ENCODE measurements around the gene NUDCD3.
"Not testable (repeated sequence)": the region's sequence is repeated elsewhere in the genome, so short reads cannot be mapped to it uniquely, and the experiment has no call there.

Gene NUDCD3

GRCh38 chr7:44447874-44448425, 42.5 kb downstream of the NUDCD3 start:
- DNase-seq (ENCODE audit: low read depth in 2 of 2), result no peak

- no peak for DNase-seq (ENCODE audit: low read depth in 2 of 2)
Observed at GRCh38 chr7:44445986-44446671, 44.3 kb downstream of the NUDCD3 start.

GRCh38 chr7:44441079-44441478, 49.4 kb downstream of the NUDCD3 start:
- no peak for DNase-seq (ENCODE audit: low read depth in 2 of 2)

- no peak for DNase-seq (ENCODE audit: low read depth in 2 of 2)
Observed at GRCh38 chr7:44440577-44441078, 49.8 kb downstream of the NUDCD3 start.

GRCh38 chr7:44439926-44440325, 50.5 kb downstream of the NUDCD3 start:
- no peak for DNase-seq (ENCODE audit: low read depth in 2 of 2)

GRCh38 chr7:44438816-44439215, 51.6 kb downstream of the NUDCD3 start:
- no peak for DNase-seq (ENCODE audit: low read depth in 2 of 2)

GRCh38 chr7:44434201-44434600, 56.3 kb downstream of the NUDCD3 start:
- no peak for DNase-seq (ENCODE audit: low read depth in 2 of 2)

- DNase-seq (ENCODE audit: low read depth in 2 of 2), result no peak
Observed at GRCh38 chr7:44433255-44434022, 57.0 kb downstream of the NUDCD3 start.

GRCh38 chr7:44432381-44432977, 58.0 kb downstream of the NUDCD3 start:
- DNase-seq (ENCODE audit: low read depth in 2 of 2), result no peak

- no peak for DNase-seq (ENCODE audit: low read depth in 2 of 2)
Observed at GRCh38 chr7:44431091-44431608, 59.3 kb downstream of the NUDCD3 start.

- no peak for DNase-seq (ENCODE audit: low read depth in 2 of 2)
Observed at GRCh38 chr7:44430054-44430453, 60.4 kb downstream of the NUDCD3 start.

- DNase-seq (ENCODE audit: low read depth in 2 of 2), result not testable (repeated sequence)
Observed at GRCh38 chr7:44424762-44425161, 65.7 kb downstream of the NUDCD3 start.

GRCh38 chr7:44416941-44417340, 73.5 kb downstream of the NUDCD3 start:
- no peak for DNase-seq (ENCODE audit: low read depth in 2 of 2)

GRCh38 chr7:44415510-44415909, 74.9 kb downstream of the NUDCD3 start:
- no peak for DNase-seq (ENCODE audit: low read depth in 2 of 2)

- DNase-seq (ENCODE audit: low read depth in 2 of 2), result peak in 1 of 2 experiments; percentile 4
Observed at GRCh38 chr7:44415047-44415446, 75.4 kb downstream of the NUDCD3 start.

GRCh38 chr7:44411306-44411705, 79.2 kb downstream of the NUDCD3 start:
- no peak for DNase-seq (ENCODE audit: low read depth in 2 of 2)

- DNase-seq (ENCODE audit: low read depth in 2 of 2), result no peak
Observed at GRCh38 chr7:44408596-44408995, 81.9 kb downstream of the NUDCD3 start.

GRCh38 chr7:44403775-44404174, 86.7 kb downstream of the NUDCD3 start:
- DNase-seq (ENCODE audit: low read depth in 2 of 2), result no peak

- no peak for DNase-seq (ENCODE audit: low read depth in 2 of 2)
Observed at GRCh38 chr7:44403176-44403759, 87.2 kb downstream of the NUDCD3 start.

- DNase-seq (ENCODE audit: low read depth in 2 of 2), result no peak
Observed at GRCh38 chr7:44402401-44403060, 87.9 kb downstream of the NUDCD3 start.

GRCh38 chr7:44401692-44402091, 88.8 kb downstream of the NUDCD3 start:
- no peak for DNase-seq (ENCODE audit: low read depth in 2 of 2)

Data from fibroblast of skin of left biceps (primary cell).